Fibroblast of skin of abdomen (primary cell): ENCODE results near the gene CYP17A1.
A peak's percentile ranks its signal among the peaks of the same experiment; 100 is the strongest.

ENCODE experiments used
- DNase-seq: peaks from one replicate; pipeline ENCODE4 v3.0.0-alpha.2; 2013

CYP17A1 gene

DNA sequence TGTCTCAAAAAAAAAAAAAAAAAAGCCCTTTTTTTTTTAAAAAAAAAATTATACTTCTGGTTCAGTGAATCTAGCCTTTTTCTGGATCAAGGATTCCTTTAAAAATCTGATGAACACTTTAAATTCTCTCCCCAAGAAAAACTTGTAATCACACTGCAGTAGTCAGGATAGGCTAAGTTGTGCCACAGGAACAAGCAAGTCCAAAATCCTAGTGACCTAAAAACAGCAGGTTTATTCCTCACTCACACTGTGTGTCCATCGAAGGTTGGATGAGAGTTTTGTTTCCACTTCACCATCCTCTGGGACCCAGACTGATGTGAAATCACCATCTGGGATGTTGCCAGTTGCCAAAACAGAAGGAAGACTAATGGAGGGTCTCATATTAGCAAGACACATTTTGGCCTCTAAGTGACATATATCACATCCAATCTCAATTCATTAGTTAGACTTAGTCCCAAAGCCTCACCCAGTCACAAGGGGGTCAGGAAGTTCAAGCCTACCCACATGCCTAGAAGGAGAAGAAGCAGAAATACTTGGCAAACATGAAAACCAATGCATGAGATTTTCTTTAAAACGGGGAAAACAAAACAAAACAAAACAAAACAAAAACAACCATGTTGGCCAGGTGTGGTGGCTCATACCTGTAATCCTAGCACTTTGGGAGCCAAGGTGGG, 32.7 kb downstream of the CYP17A1 start:
- no peak for DNase-seq

DNA sequence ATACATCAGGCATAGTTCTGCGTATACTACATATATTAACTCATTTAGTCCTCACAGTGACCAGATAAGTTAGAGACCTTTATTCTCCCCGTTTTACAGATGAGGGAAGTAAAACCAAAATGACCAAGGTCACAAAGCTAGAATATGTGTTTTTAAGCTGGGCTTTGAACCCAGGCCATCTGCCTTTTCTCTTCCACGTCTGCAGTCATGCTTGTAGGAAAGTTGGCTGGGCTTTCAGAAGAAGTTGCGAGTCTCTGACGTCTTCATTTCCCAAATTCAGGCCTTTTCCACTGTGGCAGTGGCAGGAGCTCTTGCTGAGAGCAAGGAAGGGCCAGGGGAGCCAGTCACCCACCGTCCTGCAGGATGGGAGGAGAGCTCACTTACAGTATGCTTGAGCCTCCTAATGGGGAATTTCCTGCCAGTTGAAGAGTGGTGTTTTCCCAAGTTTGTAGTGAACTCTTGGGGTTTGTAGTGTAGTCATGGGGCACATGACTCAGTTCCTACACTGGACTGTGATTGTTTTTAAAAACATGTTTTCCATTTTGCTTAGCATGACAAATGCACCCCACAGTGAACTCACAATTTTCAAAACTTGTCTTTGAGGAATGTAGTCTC, 34.2 kb downstream of the CYP17A1 start:
- DNase-seq, result peak; percentile 86

DNA sequence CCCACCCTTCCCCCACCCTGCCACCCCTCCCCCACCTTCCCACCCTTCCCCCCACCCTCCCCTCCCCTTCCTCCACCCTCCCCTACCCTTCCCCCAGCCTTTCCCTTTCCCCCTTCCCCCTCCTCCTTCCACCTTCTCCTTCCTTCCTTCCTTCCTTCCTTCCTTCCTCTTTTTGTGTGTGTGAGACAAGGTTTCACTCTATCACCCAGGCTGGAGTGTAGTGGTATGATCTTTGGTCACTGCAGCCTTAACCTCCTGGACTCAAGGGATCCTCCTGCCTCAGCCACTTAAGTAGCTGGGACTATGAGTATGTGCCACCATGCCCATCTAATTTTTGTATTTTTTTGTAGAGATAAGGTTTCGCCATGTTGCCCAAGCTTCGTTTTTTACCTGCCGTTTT, 35.2 kb downstream of the CYP17A1 start:
- no peak for DNase-seq

DNA sequence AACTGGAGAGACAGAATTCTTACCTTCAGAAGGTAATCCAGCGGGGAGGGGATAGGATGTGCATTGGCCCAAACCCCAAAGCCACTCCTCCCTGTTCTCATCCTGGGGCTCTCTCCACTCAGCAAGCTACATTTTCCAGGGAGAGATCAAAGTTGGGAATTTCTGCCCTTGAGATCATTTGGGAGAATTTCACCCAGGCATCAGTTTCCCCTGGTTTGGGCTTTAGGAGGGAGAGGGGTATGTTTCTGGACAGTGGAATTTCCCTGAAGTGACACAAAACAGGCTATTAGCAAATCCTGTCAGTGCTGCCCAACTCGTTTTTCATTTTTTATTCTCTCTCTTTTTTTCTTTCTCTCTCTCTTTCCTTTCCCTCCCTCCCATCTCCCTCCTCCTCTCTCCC, 35.7 kb downstream of the CYP17A1 start:
- peak; percentile 43 for DNase-seq

DNA sequence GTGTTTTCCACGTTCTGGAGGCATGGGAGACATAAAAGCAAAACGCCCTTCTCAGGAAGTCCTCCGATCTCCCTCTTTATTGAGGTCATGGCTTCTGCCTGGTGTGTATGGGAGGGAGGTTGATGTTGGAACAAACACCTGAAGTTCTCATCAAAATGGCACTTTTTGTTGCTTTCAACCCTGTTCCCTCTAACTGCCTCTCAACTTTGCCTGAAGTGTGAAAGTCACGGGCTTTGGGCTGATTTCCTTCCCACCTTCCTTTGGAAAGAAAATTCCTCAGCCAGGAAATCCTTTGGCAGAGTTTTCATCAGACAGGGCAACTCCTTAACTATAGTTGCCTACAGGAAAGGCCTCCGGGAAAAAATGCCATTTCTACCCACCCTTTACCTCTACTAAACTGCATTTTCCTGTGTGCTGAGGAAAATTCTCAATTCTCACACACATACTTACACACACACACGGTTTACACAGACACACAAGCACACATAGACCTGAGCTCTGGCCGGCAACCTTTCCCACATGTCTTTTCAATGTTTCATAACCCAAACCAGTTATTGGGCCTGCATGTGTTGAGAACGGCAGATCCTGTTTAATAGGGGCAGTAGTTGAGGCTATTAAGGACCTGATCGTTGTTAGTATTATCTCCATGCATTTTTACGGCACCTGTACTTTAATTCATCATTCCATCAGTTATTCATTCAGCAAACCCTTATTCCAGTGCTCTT, 36.4 kb downstream of the CYP17A1 start:
- no peak for DNase-seq

DNA sequence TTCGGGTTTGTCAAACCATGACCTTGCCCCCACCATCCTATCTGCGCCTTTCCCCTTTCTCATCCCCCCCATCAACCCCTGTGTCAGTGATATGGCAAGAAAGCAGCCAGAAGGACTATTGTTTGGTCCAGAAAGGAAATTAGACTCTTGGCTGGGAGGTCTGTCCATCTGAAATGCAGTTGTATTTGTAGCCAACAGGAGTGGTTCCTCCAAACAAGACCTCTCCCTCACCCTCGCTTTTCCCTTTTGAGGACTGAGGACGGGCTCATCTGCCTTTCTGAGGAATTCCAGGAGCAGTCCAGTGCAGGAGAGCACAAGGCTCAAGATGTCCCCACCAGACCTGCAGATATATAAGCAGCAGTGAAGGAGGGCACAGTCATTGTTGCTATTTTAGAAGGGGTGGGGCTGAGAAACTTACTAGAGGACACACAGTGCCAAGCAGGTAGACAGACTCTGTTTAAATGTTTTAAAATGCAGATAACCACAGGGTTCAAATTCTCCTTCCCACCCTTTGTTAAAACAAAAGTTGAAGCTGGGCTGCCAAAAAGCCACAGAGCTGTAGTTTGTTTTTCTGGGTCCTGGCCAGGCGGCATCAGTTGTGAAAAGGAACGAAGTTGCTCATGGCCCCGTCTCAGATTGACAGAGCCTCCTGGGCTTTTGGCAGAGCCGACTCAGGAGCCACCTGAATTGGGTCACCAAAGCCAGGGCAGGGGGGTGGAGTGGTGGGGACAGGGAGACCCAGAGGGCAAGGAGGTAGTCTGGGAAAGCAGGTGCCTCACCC, 37.3 kb downstream of the CYP17A1 start:
- no peak for DNase-seq

DNA sequence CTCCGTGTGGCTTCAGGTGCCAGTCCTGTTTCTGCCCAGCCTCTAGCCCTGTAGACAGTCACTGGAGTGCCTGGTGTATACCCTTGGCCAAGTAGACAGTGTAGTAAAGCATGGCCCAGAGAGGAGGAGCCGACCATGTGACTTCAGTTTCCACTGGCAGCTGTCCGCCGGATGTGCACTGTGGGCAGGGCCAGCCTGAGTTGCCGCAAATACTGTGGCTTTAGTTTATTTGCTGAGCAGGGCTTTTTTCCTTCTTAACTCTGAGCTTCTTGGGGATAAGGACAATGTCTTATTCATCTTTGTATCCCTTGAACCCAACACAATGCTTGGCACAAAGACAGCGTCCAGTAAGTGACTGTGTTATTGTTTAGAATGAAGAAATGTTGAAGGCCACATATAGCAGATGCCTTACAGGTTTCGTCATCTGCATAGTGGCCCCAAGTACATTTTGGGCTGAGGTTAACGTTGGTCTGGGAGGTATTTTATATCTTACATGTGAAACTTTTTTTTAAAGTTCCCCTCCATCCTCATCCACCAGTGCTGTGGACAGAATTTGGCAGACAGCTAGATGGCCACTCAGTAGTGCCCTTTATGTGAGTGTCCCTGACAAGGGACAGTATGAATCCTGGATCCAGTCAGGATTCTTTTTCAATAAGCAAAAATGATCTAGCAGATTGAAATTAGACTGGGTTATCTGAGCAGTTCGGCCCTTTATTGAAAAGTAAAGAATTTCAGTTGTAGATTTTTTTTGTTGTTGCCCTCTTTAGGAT, 40.6 kb downstream of the CYP17A1 start:
- DNase-seq, result peak; percentile 54

DNA sequence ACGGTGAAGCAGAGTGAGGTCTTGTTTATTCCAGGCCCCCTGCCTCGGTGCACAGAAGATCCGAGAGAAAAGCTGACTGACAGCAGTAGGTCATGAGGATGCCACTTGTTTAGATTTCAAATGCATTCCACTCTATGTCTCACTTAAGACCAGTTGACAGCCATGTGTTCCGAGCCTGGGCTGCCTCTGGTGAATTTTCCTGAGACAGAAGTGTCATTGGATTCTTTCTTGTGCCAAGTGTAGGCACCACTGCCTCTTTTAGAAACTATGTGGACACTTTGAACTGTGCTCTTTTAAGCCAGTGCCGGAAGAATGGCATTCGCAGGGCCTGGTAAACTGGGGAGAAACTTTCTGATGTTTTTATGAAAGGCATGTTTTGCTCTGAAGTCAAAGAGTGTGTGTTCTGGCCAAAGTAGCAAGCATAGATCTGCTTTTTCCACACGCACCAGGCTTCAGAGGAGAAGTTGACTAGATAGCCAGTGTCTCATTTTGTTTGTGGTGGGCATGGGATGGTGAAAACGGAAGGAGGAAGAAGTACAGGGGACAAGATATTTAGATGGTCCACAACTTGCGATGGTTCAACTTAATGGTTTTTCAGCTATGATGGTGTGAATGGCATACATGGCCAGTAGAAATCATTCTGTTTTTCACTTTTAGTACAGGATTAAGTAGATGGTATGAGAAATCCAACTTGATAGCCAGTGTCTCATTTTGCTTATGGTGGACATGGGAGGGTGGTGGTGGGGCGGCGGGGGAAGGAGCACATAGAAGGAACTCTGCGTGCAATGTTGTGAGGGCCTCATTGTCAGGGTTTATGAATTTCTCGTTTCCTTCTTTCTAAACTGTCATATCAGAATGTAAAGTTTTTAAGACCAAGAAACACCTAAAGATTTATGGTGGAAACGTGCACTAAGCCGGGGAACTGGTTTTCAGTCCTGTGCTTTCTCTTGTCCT, 41.5 kb downstream of the CYP17A1 start:
- no peak for DNase-seq

DNA sequence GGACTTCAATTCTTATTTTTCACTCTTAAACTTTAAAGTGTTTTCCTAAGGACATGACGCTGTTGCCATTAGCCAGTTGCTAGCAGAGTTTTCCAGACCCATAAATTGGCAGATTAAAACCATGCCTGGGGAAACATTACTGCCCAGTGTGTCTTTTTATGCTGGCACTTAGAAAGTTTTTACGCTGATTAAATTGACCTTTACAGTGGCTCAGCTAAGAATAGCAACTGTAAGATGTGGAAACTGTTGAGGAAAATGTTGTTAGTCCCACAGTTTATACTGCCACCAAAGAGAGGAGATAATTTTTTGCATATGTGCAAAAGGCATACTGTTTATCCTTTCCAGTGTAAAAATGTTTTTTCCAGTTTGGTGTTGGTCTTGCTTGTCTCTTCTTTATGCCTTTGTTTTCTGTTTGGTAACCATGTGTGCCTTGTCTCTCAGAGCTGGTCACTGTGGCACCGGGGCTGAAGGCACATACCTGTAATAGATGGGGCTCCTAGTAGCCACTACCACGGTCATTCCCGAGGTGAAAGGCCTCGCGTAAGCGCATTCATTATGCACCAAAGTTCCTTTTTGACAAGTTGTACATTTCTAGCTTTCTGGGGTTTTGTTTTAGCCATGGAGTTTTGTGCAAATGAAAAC, 45.3 kb downstream of the CYP17A1 start:
- no peak for DNase-seq

DNA sequence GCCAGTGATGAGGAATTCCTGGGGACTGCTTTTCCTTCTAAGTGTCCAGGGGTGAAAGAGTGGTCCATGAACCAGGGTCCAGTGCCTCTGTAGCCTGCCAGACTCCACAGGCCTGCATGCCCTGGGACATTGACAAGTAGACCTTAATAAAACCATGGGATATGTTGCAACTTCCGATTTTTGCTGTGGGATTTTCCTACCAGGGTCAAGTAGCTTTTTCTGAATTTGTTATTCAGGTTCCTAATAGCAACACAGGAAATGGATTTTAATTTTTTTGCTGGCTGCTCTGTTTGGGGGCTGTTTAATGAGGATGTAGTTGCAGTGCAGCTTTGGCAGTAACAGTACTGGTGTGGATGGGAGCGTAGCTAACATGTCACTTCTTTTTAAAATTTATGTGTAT, 51.4 kb downstream of the CYP17A1 start:
- DNase-seq, result no peak

DNA sequence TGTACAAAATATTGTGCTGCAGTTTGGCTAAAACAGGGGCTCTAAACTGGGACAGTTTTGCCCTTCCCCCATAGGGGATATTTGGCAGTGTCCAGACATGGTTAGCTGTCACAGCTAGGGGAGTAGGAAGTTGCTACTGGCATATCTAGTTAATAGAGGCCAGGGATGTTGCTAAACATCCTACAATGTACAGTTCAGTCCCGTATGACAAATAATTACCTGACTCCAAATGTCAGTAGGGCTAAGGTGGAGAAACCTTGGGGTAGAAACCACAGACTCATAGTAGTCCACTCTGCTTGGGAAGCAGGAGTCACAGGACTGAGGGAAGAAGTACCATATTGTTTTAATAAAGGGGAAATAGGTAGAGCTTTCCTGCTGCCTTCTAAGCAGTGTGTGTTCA, 53.6 kb downstream of the CYP17A1 start:
- DNase-seq, result no peak

DNA sequence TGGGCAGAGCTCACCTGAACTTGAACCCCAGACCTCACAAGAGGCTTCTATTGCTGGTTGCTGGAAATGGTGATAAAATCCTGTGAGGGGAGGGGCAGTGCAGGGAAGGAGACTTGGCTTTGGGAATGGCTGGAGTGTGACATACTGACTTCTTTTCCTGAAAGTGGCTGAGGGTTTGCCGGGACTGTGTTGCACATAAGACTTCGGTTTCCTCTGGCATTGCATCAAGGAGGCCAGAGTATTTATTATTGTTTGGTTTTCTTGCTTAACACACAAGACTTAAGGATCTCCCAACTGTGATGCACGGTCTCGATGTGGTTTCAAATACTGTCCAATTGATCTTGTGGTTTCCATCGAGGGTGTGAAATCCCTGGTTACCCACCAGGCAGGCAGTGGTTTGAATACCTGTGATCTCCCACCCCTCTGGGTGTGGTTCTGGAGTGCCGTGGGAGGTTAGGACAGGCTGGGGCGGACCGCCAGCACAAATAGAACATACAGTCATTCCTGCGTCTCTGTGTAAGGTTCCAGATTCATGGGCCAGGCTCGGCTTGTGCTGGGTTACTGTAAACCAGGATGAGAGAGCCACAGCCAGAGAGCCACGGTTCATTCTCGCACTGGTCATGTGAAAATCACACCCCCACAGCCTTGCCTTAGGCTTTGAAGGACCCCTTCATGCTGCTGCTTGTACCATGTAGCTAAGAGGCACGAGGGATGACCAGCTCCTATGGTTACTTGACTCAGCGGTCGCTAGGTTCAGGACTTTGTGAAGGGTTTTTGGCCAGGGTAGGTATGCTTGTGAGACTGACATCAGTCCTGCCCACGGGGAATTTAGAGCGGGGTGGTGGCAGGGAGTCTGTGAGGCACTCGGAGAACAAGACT, 54.3 kb downstream of the CYP17A1 start:
- DNase-seq, result peak; percentile 39

DNA sequence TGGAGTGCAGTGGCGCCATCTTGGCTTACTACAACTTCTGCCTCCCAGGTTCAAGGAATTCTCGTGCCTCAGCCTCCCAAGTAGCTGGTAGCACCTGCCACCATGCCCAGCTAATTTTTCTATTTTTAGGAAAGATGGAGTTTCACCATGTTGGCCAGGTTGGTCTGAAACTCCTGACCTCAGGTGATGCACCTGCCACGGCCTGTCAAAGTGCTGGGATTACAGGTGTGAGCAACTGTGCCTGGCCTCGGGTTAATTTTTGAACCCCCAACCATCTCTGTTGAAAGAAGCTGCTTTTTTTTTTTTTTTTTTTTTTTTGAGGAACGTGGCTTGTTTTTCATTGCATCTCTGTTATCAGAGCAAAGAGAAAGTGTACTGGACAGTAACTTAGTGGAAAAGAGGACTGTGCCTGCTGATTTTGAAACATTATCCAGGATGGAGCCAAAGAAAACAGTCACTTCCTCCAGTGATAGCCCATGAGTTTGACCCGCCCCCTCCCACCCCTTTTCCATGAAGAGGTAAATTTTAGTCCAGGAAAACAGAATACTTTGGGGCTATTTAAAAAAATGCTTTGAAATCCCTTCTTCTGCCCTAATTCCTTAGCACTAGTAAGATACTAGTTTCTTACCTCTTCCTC, 55.2 kb downstream of the CYP17A1 start:
- peak; percentile 36 for DNase-seq

DNA sequence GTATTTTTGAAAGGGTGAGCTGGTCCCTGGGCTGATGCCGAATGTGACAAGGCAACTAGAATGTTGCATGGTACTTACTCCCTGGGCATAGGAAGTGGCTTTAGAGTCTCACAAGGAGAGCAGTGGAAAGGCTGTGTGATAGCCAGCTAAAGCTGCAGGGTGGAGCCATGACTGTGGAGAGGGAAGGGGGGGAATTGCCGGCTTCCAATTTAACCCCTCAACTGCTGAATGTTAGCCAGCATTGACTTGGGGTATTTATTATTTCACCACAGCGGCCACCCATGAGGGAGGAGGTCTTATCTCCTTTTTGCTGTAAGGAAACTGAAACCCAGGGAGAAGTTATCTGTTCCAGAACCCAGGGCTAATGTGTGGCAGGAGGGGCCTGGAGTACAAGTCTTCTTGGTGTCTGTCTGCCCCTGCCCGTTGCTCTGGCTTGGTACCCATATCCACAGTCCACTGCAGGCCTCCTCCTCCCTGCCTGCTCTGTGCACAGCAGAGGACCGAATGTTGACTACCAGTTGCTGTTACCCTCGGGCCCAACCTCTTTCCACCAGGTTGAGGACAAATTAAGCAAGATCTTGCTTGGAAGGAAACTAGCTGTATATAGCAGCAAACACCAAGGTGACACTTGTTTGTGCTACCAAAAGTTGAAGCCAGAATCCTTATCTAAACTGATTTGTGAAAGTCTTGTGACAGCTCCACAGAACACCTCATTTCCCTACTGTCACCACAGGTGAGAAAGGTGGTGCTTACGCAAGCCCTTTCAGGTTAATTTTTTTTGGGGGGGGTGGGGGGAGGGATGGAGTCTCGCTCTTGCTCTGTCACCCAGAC, 55.9 kb downstream of the CYP17A1 start:
- no peak for DNase-seq
